D721Med (cell line): Measurements from ENCODE around the gene EVC2.
"Not testable (repeated sequence)": the region's sequence is repeated elsewhere in the genome, so short reads cannot be mapped to it uniquely, and the experiment has no call there.

Experiments used
- DNase-seq: peaks from one replicate; pipeline ENCODE4 v3.0.0; 2011; ENCODE audit warnings: low spot score; ENCODE audit not compliant: insufficient read length
- FAIRE-seq: peaks from 2 replicates; lab custom pipeline; 2011; peaks lifted over from hg19 to GRCh38; lab: Jason Lieb, UNC
- TF ChIP-seq, protein P1 (sequence below): IDR thresholded peaks from 2 replicates; pipeline ENCODE4 v1.5.1; 2012; ENCODE audit warnings: mild to moderate bottlenecking, control low read depth; ENCODE audit not compliant: insufficient read depth; ENCODE audit errors: missing control alignments

The EVC2 gene

DNA sequence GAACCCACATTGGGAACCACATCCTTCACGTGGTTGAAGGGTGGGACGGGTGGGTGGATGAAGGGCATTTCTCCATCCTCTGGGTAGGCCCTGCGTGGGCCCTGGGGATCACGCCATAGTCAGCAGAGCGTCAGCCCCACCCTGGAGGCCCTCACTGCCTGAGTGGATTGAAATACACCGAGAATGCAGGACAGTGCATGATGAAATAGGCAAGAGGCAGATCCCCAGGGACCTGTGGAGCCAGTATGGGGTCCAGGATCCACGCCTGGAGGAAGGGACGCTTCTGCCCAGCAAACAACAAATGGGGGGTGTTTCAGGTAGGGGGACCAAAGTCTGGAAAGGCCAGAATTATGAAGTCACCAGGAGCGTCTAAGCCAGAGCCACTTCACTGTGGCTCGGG, 22.1 kb upstream of the EVC2 start:
- TF ChIP-seq, protein P1, sequence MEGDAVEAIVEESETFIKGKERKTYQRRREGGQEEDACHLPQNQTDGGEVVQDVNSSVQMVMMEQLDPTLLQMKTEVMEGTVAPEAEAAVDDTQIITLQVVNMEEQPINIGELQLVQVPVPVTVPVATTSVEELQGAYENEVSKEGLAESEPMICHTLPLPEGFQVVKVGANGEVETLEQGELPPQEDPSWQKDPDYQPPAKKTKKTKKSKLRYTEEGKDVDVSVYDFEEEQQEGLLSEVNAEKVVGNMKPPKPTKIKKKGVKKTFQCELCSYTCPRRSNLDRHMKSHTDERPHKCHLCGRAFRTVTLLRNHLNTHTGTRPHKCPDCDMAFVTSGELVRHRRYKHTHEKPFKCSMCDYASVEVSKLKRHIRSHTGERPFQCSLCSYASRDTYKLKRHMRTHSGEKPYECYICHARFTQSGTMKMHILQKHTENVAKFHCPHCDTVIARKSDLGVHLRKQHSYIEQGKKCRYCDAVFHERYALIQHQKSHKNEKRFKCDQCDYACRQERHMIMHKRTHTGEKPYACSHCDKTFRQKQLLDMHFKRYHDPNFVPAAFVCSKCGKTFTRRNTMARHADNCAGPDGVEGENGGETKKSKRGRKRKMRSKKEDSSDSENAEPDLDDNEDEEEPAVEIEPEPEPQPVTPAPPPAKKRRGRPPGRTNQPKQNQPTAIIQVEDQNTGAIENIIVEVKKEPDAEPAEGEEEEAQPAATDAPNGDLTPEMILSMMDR: no peak
- DNase-seq: no peak
- no peak for FAIRE-seq

DNA sequence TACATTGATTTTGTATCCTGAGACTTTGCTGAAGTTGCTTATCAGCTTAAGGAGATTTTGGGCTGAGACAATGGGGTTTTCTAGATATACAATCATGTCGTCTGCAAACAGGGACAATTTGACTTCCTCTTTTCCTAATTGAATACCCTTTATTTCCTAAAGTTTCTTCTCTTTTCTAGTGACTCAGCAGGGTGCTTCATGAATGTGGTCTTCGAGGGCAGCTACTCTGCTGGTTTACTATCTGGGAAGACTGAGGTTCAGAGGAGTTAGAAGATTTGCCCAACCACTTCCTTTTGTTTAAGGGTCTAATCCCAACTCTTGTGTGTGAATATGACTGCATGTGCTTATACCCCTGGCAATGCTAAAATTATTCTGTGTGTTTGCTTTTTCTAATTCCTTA, 20.1 kb upstream of the EVC2 start:
- DNase-seq, FAIRE-seq: not testable (repeated sequence)

DNA sequence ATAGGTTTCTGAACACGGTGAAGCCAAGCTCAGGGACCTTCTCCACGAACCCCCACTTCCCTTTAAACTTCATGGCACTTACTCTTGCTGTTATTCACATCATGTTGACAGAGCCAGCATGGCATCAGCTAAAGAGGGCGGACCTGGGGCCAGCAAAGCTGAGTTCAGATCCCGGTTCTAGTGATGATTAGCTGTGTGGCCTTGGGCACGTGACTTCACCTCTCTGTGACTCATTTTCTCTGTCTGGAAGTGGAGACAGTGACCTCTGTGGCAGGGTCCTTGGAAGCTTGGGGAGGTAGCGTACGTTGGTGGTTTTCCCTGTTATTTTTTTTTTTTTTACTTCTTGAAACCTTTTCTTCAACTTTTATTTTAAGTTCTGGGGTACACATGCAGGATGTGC, 16.0 kb upstream of the EVC2 start:
- TF ChIP-seq, protein P1: no peak
- no peak for FAIRE-seq
- no peak for DNase-seq

DNA sequence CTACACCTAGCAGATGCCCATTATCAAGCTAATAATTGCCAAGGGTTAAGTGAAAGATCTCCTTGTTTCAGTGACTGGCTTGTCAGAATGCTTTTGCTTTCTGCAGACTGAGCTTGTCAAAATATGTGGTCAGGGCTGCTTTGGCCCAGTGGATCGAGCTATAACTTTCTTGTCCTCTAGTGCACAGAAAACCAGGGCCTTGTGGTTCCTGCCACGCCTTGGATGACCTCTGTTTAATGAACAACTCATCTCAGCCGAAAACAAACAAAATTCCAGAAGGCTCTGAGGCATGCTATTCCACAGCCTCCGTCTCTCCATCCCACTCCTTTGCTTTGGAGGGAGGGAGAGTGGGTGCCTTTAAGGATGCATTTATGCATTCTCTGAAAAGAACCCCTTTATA, 14.0 kb upstream of the EVC2 start:
- FAIRE-seq: no peak

DNA sequence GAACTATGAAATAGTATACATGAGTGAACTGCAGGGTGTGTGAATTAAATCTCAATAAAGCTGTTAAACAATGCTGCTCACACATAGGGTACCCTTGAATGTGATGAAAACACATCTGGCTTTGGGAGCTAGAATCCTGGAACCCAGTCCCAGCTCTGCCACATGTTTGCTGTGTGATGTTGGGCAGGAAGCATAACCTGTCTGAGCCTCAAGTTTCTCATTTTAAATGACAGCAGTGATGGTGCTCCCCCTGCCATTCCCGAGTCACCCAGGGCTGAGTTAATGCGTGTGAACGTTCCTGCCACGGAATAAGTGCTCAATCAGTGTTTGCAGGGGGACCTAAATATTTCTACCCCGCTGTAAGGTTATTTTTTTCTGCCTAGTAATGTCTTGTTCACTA, 13.6 kb upstream of the EVC2 start:
- DNase-seq: no peak
- FAIRE-seq: no peak
- TF ChIP-seq, protein P1: no peak

More for the DNA sequence above, 14.0 kb upstream of the EVC2 start:
- no peak for DNase-seq
- TF ChIP-seq, protein P1: no peak

DNA sequence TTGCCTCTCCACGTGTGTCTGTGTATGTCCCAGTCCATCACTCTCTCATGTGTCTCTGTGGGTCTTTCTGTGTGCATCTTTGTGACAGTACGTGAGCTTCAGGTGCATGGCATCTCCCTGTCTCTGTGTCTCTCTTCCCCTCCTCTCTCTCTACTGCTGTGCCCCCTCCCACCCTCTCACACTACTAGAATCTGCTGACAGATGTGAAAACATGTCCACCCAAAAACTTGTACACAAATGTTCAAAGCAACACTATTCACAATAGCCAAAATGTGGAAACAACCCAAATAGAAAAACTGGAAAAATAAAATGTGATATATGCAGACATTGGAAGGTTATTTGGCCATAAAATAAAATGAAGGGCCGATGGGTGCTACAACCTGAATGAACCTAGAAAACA, 12.6 kb upstream of the EVC2 start:
- TF ChIP-seq, protein P1: no peak
- no peak for FAIRE-seq
- no peak for DNase-seq

DNA sequence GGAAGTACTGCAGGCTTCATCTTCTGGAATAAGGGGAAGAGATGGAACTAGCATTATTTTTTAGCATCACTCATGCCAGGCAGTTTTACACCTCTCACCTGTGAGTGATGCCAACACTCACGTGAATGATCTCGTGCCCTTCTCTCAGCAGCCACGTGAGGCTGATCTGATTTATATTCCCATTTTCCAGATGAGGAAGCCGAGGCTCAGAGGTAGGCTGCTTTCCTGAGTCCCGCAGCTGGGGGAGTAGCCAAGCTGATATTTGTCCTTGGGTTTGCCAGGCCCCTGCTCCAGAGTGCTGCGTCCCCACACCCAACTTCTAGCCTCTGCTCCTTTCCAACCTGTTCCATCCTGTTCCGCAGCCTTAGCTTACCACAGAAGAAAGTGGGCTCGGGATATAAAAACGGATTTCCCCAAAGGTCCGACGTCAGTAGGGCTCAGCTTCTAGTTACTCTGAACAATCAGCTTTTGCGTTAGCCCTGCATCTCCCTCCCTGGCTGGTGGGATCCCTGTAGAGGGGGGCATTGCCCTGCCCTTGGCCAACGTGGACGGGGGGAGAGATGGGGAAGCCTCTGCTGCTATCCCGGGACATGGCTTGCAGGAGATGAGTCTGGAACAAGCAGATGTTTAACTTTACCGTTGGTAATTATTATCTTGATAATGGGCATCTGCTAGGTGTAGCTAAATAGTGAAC, 11.9 kb upstream of the EVC2 start:
- FAIRE-seq (no peak), DNase-seq (no peak)
- TF ChIP-seq, protein P1: no peak
